AG20443 (cell line): Measurements from ENCODE around the gene DTWD1.
"Not testable (repeated sequence)": the region's sequence is repeated elsewhere in the genome, so short reads cannot be mapped to it uniquely, and the experiment has no call there.

Experiments
- DNase-seq: peaks from one replicate; pipeline ENCODE4 v3.0.0; 2012; ENCODE audit warnings: low spot score, mixed read lengths

The DTWD1 gene, protein sequence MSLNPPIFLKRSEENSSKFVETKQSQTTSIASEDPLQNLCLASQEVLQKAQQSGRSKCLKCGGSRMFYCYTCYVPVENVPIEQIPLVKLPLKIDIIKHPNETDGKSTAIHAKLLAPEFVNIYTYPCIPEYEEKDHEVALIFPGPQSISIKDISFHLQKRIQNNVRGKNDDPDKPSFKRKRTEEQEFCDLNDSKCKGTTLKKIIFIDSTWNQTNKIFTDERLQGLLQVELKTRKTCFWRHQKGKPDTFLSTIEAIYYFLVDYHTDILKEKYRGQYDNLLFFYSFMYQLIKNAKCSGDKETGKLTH

DNA sequence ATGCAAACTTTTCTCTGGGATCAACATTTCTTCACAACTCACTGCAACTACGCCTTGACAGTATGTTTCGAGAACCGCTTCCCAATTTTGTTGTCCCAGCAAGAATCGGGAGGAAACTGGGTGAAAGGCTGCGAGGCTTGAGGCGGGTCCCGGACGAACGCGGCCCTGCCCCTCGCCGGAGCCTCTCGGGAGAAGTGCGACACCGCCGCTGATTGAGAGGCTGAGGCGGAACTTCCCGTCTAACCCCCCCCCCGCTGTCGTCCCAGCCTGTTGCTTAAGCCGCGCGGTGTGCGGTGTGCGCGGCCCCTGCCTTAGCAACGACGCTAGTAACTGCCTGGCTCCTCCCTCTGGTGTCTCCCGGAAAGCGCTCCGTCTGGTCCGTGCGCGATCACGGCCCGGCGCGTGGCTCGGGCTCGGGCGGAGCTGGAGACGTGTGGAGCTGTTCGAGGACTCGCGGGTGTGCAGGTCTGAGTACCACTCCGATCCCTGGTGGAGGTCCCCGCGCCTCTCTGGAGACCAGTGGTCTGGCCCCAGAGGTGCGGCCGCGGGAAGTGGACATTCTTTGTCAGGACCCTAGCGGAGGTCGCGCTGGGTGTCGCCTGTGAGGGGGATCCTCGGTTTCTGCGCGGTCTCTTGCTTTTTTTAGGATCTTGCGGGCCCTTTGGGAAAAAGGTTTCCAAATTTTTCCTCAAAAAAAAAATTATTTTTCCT lies at the start of gene DTWD1, which contains the start of gene FAM227B:
DTWD1 (plus strand) TSS at position 391 of the 711 bp plus-strand sequence. CDS start 4,120 bp downstream, outside the sequence.
FAM227B (minus strand) TSS at position 161 of the 711 bp plus-strand sequence. CDS start 5,647 bp downstream, outside the sequence.
- peak; percentile 97 for DNase-seq

DNA sequence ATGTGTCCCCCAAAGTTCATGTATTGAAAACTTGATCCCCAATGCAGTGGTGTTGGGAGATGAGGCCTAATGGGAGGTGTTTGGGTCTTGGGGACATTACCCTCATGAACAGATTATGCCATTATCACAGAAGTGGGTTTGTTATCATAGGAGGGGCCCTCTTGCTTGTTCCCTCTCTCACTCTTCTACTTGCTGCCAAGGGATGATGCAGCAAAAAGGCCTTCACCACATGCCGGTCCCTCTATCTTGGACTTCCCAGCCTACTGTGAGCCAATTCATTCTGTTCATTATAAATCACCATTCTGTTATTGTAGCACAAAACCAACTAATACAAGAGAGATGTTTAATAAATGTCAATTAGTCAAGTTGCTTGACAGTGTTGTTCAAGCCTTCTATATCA lies 47.4 kb upstream of the DTWD1 start:
- no peak for DNase-seq

DNA sequence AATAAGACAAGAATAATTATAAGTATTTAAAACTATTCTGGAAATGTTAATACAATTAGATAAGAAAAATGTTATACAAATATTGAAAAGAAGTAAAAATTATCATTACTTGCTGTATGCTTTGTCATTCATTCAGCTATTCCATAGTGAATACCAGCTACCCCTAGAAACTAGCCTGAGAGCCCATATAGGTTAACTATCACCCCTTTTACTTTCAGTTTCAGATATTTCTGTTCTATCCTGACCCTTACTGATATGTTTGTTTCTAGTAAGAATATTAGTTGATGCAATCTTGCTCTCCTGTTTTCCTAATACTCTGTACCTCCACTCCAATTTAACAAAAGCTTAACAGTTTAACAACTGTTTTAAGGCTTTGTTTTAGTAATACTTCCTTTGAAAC lies 31.8 kb upstream of the DTWD1 start:
- DNase-seq = no peak

DNA sequence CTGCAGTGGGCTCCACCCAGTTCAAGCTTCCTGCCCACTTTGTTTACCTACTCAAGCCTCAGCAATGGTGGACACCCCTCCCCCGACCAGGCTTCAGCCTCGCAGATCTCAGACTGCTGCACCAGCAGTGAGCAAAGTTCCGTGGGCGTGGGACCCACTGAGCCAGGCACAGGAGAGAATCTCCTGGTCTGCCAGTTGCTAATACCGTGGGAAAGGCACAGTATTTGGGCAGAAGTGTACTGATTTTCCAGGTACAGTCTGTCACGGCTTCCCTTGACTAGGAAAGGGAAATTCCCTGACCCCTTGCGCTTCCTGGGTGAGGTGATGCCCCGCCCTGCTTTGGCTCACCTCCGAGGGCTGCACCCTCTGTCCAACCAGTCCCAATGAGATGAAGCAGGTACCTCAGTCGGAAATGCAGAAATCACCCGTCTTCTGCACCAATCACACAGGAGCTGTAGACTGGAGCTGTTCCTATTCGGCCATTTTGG lies 28.0 kb upstream of the DTWD1 start:
- not testable (repeated sequence) for DNase-seq

DNA sequence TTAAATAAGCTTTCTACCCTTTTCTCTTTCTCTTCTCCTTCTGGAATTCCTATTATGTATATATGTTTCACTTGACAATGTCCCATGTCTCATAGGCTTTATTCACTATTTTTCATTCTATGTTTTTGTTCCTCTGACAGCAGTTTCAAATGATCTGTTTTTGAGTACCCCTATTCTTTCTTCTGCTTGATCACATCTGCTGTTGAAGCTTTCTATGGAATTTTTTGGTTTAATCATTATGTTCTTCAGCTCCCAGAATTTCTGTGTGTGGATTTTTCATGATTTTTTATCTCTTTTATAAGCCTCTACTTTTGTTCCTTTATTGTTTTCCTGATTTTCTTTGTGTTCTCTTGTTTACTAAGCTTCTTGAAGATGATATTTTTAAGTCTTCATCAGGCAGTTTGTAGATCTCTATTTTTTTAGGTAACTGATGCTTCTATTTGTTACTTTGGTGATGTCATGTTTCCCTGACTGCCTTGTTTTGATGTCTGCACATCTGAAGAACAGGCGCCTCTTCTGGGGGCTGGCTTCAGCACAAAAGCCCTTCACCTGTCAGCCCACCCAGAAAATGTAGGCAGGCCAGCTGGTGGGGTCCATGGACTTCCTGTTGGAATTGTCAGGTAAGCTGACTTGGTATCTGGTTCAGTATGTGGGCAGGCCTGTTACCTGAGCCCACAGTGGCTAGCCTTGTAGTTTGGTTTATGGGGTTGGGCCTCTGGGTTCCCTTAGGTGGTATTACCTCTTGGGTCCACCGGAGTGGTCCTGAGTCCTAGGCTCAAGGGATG lies 16.0 kb upstream of the DTWD1 start:
- DNase-seq = no peak

DNA sequence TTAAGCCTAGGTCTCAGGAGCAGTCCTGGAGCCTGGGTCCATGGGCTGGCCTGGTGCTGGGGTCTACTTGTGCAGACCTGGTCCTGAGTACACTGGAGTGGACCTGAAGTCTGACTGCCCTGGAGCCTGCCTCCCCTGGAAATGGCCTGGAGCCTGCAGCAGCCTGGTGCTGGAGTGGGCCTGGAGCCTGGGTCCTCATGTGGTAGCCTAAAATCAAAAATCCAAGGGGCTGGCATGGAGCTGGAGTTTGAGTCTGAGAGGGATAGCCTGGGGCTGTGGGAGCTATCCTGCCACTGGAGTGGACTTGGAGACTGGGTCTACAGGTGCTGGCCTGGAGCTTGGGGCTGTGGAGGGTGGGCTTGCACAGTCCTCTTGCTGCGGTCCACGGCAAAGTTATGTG lies 15.3 kb upstream of the DTWD1 start:
- DNase-seq = no peak

DNA sequence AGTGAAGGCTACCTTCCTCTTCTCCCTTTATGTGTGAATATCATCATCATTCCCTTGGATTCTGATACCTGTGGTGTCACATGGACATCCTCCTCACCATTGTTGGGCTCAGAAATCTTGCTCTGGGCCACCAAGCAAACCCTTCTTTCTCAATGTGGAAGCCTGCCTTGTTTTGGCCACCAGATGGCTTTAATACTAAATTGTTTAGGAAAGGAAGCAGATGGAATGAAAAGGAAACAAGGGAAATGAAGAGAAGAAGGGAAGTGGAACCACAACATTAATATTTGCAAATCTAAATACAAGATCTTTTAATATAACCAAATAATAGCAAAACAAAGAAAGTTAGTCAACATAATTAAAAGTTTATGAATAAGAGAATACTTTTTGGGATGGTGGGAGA lies 14.3 kb upstream of the DTWD1 start:
- peak; percentile 13 for DNase-seq

DNA sequence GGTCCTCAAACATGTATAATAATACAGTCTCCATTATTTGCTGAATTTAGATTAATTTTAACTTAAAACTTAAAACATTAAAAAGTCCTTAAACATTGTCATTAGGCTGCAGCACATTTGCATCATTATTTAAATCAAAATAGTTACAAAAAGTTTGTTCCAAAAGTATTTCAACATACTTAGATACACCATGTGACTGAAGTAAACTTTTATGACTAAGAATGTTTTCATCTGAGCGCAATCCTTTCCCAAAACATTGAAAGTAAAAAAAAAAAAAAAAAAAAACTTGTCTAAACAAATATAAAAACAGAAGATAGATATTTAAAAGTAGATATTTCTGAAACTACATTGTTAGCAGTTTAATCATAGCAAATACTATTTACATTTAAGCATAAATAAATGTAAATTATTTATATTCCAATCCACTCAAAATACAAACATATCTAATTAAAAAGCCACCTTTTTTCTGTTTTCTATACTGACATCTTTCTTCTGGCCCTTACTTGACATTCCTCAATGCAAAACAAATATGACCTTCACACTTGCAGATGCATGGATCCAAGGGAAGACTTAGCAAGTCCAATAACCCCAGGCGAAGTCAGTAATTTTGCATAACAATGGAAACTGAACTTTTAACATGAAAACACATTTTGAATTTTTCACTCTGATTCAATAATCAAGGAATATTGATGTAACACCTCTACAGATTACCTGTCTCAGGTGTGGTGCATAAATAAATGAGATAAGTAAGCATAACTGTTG lies 10.5 kb upstream of the DTWD1 start:
- DNase-seq = no peak

DNA sequence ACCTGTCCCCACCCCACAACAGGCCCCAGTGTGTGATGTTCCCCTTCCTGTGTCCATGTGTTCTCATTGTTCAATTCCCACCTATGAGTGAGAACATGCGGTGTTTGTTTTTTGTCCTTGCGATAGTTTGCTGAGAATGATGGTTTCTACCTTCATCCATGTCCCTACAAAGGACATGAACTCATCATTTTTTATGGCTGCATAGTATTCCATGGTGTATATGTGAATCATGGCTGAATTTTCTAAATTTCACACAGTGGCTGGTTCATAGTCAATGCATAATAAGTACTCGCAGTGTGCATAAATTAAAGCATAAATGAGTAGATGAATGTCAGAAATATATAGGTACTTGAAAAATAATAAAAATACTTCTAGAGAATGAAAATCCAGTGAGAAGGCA lies 8.6 kb upstream of the DTWD1 start:
- not testable (repeated sequence) for DNase-seq

DNA sequence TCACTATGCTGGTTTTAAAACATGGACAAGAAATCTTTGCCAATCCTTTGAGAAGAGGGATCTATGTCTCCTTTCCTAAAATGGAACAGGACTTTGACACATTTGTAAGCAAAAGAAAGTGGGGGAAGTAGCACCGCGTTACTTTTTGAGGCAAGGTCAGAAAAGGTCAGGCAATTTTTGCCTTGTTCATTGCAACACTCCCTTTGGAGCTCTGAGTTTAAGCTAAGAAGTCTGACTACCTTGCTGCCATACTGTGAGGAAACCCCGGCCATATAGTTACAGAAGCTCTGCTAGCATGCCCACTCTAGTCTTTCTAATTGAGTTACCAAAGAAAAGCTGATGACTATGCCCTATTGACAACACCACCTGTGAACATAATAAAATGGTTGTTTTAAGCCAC lies 1.6 kb upstream of the DTWD1 start:
- no peak for DNase-seq

DNA sequence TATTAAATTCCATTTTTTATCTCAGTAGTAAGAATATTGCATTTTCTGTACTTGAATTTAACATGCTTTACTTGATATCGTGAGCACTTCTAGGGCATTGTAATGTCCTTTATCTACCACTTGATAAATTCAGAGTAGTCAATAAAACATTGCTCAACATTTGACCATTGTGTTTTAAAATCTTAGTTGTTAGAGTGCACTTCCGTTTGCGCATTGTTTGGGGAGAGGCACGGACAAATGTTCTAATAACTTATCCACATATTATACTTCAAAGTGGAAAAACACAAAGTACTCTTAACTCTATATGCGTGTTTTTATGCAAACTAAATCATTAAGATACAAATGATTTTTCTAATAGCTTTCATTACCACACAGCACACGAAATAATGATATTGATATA lies 649 bp upstream of the DTWD1 start:
- DNase-seq = peak; percentile 20

DNA sequence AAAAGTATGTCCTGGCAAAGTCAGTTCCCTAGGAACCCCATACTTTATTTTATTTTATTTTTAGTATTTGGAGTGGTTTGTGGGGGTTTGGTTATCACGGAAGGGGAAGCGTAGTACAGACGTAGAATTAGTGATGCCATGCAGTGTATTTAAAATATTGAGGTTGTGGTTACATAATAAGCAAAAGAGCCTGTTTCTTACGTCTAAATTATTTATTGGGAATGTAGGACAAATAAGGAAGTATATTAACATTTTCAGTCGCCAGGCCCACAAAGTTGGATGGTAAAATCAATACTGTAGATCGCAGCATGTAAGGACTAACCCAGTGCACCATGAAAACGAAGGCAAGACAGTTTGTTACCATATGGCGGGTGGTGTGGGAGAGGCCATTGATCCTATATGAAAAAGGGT lies 558 bp downstream of the DTWD1 start:
- no peak for DNase-seq

DNA sequence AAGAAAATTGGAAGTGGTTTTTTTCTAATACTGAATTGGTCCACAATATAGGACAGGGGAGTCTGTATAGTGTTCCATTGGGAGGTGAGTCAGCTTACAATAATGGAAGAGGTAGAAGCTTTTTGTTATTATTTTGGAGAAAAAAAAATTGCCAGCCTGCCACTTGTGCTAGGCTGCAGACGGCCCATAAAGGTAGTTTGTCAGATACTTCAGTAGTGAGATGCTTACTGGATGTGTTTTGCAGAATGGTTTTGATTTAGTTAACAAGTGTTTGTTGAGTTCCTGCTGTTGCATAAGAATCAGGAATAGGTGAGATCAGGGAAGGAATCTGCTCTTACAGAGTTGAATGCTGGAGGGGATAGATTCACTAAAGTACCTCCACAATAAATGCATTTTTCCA lies 1.0 kb downstream of the DTWD1 start:
- DNase-seq = no peak

DNA sequence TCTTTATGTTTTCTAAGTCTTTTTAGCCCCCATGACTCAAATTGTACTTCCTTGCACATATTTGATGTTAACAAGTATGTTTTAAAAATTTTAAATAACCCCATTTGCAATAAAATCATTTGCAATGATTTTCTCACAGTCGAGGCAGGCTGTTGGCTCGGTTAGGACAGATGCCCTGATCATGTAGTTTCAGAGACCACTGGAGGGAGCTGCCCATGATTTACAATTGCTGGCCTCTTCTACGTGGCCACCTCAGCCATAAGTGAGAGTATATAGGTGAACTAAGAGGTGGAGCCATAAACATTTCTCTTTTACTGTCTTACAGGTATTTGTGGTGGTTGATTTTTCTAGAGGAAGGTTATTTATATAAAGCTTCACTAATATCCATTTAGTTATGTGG lies 1.7 kb downstream of the DTWD1 start:
- DNase-seq = no peak

DNA sequence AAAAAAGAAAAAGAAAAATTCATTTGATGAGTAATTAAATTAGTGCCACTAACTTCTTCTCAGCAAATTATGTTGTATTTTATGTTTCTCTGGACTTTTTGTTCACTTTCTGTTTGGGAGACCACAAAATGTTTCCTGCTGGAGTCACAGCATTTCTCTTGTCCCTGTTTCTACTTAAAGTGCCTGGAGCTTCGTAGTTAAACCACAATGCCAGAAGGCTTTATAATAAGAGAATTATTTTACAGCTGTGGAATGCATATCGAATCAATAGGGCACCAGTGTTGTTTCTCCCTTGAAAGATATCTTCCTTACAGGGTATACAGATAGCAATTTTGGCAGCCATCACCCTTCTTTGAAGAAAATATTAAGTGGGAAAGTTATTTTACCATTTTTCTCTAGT lies 3.2 kb downstream of the DTWD1 start:
- peak; percentile 47 for DNase-seq

DNA sequence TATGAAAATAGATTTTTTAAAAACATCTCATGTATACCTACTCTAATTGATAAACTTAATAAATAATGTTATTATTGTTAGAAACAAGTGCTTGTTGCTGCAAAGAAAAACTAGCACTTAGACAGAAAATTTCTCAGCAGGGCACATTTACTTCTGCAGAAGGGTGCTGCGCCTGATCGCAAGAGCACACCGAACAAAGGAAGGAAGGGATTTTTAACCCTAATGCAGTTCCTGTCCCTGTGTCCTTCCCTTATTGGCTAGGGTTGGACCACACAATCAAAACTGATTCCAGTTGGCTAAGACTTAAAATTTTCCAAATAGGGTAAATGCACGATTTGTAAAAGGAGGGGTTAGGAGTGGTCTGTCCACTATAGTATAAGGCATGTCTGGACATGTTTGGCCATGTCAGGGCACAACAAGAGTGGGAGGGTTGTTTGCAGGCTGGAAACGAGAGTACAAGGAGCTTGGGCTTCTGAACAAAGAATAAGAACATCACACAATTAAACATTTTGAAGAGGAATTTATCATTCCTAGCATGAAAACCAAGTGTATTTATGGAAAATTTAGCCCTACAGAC lies 4.7 kb downstream of the DTWD1 start:
- DNase-seq = no peak

DNA sequence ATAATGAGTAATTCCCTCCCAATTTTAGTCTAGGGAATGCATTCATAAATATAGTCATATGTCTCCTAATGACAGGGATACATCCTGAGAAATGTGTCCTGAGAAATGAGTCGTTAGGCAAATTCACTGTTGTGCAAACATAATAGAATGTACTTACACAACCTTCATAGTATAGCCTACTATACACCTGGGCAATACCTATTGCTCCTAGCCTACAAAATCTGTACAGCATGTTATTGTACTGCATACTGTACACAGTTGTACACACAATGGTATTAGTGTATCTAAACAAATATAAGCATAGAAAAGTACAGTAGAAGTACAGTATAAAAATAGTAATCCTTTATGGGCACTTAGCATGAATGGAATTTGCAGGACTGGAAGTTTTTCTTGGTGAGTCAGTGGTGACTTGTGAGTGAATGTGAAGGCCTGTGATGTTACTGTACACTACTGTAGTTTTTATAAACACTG lies 6.6 kb downstream of the DTWD1 start:
- peak; percentile 28 for DNase-seq

DNA sequence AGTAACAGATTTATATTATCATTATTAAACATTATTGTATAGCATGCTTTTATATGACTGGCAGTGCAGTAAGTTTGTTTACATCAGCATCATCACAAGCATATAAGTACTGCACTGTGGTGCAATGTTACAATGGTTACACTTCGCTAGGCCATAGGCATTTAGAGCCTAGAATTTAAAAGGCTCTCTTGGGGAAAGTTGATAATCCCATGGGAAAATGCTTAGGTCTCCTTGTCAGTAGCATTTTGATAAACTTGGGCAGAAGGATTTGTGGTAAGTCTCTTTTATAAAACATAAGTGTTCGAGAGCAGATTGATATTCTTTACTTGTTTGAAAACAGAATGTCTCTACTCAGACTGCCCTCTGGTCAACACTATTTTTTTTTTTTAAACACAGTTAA lies 7.5 kb downstream of the DTWD1 start:
- DNase-seq = no peak

DNA sequence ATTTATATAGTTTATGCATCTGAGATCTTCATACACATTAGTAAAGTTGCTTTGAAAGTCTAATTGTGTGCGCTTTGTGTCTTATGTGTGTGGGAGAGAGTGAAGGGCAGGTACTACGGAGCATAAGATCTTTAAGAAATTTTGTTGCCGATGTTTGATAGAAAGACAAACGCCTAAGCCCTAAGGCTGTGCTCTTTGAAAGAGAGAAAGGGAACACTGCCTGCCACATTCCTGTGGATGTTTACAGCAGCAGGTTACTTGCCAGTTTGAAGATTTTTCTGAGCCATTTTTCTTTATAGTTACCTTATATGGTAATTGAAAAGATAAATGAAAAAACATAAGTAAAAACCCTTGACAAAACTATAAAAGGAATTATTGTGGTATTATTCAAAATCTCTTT lies 17.0 kb downstream of the DTWD1 start:
- DNase-seq = no peak

DNA sequence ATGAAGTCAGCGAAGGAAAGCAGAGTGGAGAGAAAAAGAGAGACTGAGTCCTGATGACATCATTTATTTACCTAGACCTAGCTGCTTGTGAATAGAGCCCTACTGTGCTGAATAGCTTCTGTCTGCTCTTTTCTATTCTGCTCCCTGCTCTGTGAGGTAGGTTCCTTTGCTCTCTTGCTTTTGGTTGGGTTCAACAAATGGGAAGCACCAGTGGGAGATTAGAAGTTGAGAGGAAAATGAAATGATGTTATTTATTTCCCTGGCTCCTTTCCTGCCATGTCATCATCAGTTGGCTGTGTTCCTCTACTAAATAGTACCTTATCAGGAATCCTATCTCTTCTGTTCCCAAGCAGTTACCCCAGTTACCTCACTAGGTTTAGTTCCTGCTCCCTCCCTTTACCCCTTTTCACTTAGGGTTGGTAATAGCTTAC lies 23.5 kb downstream of the DTWD1 start:
- no peak for DNase-seq

DNA sequence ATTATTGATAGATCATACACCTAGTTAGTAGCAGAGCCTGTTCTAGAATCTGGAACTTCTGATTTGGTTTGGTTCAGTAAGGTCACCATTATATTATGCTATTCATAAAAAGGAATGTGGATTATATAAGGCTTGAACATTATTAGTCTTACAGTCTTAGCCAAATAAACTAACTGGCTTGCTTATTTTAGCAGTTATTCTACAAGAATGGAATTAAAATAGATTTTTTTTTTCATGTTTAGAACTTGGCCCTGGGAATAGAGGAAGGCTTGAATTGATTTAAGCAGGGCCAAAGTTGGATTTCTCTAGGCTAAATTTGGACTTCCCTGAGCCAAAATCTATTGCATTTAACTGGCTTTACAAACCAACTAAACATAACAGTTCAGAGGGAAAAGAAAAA lies 24.4 kb downstream of the DTWD1 start:
- DNase-seq = no peak
